HG02798 (cell line): ENCODE measurements around the gene NAA40.

ENCODE experiments used
- ATAC-seq: cut with Tn5 transposase; IDR thresholded peaks from one replicate; pipeline ENCODE4 v1.9.1; 2021; ENCODE audit warnings: mild to moderate bottlenecking; ENCODE audit not compliant: unreplicated experiment, poor library complexity

The NAA40 gene

GRCh38 chr11:63978551-63979239 lies 39.9 kb downstream of the NAA40 start:
- no peak for ATAC-seq

- no peak for ATAC-seq
These were observed 40.6 kb downstream of the NAA40 start for GRCh38 chr11:63979426-63979825.

GRCh38 chr11:63985812-63986155 lies 47.0 kb downstream of the NAA40 start:
- peak; percentile 46 for ATAC-seq

GRCh38 chr11:63986156-63986931 lies 47.5 kb downstream of the NAA40 start, which contains the start of gene OTUB1:
Gene OTUB1, plus strand, starts transcription at chr11:63986438. Its CDS starts 19 bp downstream, at chr11:63986457.
- ATAC-seq: peak; percentile 85

- ATAC-seq: no peak
These were observed 48.2 kb downstream of the NAA40 start for GRCh38 chr11:63986932-63987513.

- no peak for ATAC-seq
These were observed 52.8 kb downstream of the NAA40 start for GRCh38 chr11:63991558-63991957.

GRCh38 chr11:63993100-63993499 lies 54.3 kb downstream of the NAA40 start:
- ATAC-seq: no peak

GRCh38 chr11:63993993-63994392 lies 55.2 kb downstream of the NAA40 start:
- ATAC-seq: no peak

- ATAC-seq: no peak
These were observed 57.7 kb downstream of the NAA40 start for GRCh38 chr11:63996512-63996911.

- ATAC-seq: no peak
These were observed 58.4 kb downstream of the NAA40 start for GRCh38 chr11:63997104-63997700.

GRCh38 chr11:63997801-63998337 lies 59.1 kb downstream of the NAA40 start:
- no peak for ATAC-seq

- no peak for ATAC-seq
These were observed 60.0 kb downstream of the NAA40 start for GRCh38 chr11:63998558-63999348.

- ATAC-seq: no peak
These were observed 60.7 kb downstream of the NAA40 start for GRCh38 chr11:63999349-64000025.

GRCh38 chr11:64000026-64000739 lies 61.4 kb downstream of the NAA40 start:
- peak; percentile 55 for ATAC-seq

GRCh38 chr11:64000740-64001483 lies 62.1 kb downstream of the NAA40 start:
- ATAC-seq: no peak

- ATAC-seq: no peak
These were observed 63.0 kb downstream of the NAA40 start for GRCh38 chr11:64001484-64002420.
